GM13977 (cell line): Measurements from ENCODE around the gene CTSZ.
"Not testable (repeated sequence)": the region's sequence is repeated elsewhere in the genome, so short reads cannot be mapped to it uniquely, and the experiment has no call there.

Experiments used
- DNase-seq: peaks from one replicate; pipeline ENCODE4 v3.0.0; 2012; ENCODE audit warnings: low spot score
- in situ Hi-C: fragments of 300-500 bp; cut with MboI; formaldehyde crosslinking; loops from one replicate; pipeline ENCODE4 v1.12.0; 2022; ENCODE audit warnings: low sequenced_read_pairs, low pct_unique_long_range_greater_than_20kb, mixed read lengths, inconsistent platforms; ENCODE audit not compliant: unreplicated experiment
- TF ChIP-seq, protein P1 (sequence below): IDR thresholded peaks from 2 replicates; pipeline ENCODE4 v1.5.1; 2012; ENCODE audit warnings: mild to moderate bottlenecking, control low read depth; ENCODE audit not compliant: insufficient read depth; ENCODE audit errors: extremely low read depth, missing control alignments

The CTSZ gene

DNA sequence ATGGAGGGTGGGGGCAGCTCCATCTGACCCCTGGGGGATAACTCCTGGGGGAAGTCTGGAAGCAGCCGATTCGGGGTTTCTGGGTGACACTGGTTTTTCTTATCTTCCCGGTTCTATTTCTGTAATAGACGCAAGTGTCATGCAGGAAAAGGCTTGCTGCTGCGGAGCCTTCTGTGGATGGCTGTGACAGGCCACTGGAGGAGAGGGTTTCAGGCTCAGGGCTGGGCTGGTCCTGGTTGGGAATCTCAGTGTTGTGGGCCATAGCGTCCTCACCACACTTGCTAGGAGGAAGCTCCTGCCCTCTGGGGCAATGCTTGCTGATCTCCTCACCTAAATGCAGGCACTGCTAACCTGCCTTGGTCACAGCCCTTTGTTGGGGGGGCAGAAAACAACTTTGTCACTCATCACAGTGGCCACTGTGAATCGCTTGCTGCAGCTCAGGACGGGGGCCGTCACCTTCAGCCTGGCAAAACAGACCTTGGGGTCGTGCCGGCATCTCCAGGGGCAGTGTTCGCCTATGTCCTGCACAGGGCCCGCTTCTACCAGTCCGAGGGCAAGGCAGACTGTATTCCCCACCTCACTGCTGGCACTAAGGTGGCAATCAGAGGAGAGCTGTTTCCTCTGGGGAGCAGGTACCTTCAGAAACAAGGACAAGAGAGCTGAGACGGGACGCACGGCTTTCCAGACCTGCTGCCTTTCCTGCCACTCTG, 7.8 kb upstream of the CTSZ start:
- in situ Hi-C loops: no loop called here
- no peak for DNase-seq
- TF ChIP-seq, protein P1, sequence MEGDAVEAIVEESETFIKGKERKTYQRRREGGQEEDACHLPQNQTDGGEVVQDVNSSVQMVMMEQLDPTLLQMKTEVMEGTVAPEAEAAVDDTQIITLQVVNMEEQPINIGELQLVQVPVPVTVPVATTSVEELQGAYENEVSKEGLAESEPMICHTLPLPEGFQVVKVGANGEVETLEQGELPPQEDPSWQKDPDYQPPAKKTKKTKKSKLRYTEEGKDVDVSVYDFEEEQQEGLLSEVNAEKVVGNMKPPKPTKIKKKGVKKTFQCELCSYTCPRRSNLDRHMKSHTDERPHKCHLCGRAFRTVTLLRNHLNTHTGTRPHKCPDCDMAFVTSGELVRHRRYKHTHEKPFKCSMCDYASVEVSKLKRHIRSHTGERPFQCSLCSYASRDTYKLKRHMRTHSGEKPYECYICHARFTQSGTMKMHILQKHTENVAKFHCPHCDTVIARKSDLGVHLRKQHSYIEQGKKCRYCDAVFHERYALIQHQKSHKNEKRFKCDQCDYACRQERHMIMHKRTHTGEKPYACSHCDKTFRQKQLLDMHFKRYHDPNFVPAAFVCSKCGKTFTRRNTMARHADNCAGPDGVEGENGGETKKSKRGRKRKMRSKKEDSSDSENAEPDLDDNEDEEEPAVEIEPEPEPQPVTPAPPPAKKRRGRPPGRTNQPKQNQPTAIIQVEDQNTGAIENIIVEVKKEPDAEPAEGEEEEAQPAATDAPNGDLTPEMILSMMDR: no peak

- DNase-seq: no peak
- in situ Hi-C loops: no loop called here
- TF ChIP-seq, protein P1: no peak
Measured at GRCh38 chr20:59013959-59014608, 7.0 kb upstream of the CTSZ start.

- in situ Hi-C loops: no loop called here
- TF ChIP-seq, protein P1: no peak
- DNase-seq: no peak
Measured at GRCh38 chr20:59013031-59013951, 6.2 kb upstream of the CTSZ start.

GRCh38 chr20:59011874-59012157, 4.8 kb upstream of the CTSZ start:
- in situ Hi-C loops, DNase-seq: not testable (repeated sequence)

DNA sequence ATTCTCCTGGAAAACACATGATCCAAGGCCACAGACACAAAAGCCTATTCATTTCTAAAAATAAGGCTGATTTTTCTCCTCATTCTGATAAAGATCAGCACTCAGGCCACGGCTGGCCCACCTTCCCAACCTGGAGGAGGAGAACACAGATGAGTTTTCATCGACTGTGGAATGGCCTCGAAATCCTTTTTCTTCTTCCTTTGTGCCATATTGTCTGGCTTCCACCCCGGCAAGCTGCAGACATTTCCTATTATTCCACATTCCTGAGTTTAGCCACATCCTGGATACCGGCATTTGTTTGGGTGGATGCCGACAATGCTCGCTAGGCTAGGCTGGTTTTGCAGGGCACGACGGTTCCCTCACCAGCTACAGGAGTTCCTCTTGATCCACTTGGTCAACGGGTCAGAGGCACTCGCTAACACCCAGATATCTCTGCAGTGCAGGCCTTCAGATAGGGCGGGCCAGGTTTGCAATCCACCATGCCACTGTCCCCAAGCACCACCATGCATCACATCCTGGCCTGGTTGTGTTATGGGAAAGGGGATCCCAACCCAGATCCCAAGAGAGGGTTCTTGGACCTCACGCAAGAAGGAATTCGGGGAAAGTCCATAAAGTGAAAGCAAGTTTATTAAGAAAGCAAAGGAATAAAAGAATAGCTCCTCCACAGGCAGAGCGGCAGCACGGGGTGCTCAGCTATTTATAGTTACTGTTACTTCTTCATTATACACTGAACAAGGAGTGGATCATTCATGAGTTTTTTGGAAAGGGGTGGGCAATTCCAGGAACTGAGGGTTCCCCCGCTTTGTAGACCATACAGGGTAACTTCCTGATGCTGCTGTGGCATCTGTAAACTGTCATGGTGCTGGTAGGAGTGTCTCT, 4.2 kb upstream of the CTSZ start:
- in situ Hi-C loops: no loop called here
- TF ChIP-seq, protein P1: no peak
- DNase-seq: no peak

DNA sequence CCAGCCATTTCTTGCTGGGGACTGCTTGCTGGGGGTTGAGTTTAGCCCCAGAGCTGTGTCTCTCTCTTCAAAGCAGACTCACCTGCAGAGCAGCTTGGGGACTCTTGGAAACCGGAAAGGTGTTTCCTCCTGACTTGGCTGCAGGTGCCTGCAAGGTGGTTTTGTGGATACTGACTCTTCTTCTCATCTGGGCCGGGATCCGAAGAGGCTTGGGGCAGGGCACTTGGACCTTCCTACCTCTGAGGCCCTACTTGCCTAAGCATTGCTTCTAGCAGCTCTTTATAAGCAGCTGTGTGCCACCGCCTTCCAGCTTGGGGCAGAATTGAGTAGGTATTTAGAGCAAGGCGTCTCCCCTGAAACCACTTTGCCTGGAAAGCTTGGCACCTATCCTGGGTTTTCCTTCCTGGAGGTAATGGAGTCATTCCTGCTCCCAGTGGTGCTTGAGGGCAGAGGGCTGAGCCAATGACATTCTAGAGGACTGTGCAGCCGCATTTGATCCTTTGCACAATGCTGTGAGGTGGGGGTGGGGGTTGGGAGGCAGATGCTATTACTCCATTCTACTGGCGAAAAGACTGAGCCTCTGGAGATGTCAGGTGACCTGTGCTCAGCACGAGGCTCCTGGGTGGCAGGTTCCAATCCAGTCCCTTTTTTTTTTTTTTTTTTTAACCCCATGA, 3.4 kb upstream of the CTSZ start:
- in situ Hi-C loops: no loop called here

More for the DNA sequence above, 3.4 kb upstream of the CTSZ start:
- TF ChIP-seq, protein P1: no peak
- no peak for DNase-seq
